ENCODE measurements around the gene PANX3. TPM values are rescaled to one million over a fixed set of nuclear protein-coding genes. Genes with fewer than 3 reads are reported as not detected.

Gene PANX3

DNA sequence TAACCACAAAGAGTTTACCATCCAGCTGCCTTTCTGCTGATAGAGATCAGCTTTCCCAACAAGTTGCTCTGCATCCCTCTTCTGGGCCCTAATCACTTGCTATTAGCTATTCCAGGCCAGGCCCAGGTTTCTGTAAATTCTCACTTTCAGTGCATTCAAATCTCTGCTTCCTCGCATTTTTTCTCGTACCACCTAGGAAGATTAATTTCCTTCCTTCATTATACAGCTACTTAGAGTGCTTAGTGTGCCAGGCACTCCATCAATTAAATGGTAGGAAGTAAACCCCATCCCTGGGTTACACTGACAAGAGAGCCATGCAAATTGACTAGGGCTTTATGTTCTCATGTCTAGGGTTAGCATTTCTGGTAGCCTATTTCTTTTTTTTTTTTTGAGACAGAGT is 52.6 kb downstream of the PANX3 start:
- Histone ChIP-seq H4K8ac (ENCODE audit: low read depth, low read length) (no peak overlapping the region), H4K5ac (ENCODE audit: low read length) (no peak overlapping the region), H2AK5ac (ENCODE audit: low read length) (no peak overlapping the region), H3K4ac (ENCODE audit: low read depth, low read length) (no peak overlapping the region), H3K79me1 (ENCODE audit: low read length) (no peaks in the 10 kb centered on the region), H3K4me1 (ENCODE audit: control insufficient read depth, low read depth, low read length) (no peaks in the 10 kb centered on the region), H3K4me2 (ENCODE audit: low read length) (no peak overlapping the region), H3K4me3 (ENCODE audit: low read length) (no peak overlapping the region), H3K79me2 (ENCODE audit: control insufficient read depth, insufficient read depth, low read length) (no peaks in the 10 kb centered on the region), H3K36me3 (ENCODE audit: control insufficient read depth, insufficient read depth, low read length) (no peaks in the 10 kb centered on the region), H3K23ac (ENCODE audit: low read length) (no peak overlapping the region), H3K56ac (ENCODE audit: low read length) (no peak overlapping the region), H2BK15ac (replicated peaks; ENCODE audit: low read depth) (no peak overlapping the region), H3K27me3 (ENCODE audit: insufficient read depth, low read length, poor library complexity) (no peaks in the 10 kb centered on the region), H2BK5ac (ENCODE audit: low read length) (no peak overlapping the region), H3K27ac (ENCODE audit: low read depth, low read length) (no peak overlapping the region), H3K9ac (ENCODE audit: low read length) (no peak overlapping the region), H3K18ac (ENCODE audit: low read length) (no peak overlapping the region), H2BK120ac (ENCODE audit: low read depth, low read length) (no peak overlapping the region)
- DNase-seq = no peak
- no CpG with 5 or more reads among the region's 2 CpGs for WGBS (ENCODE audit: extremely low coverage, insufficient coverage, low lambda C conversion rate)

DNA sequence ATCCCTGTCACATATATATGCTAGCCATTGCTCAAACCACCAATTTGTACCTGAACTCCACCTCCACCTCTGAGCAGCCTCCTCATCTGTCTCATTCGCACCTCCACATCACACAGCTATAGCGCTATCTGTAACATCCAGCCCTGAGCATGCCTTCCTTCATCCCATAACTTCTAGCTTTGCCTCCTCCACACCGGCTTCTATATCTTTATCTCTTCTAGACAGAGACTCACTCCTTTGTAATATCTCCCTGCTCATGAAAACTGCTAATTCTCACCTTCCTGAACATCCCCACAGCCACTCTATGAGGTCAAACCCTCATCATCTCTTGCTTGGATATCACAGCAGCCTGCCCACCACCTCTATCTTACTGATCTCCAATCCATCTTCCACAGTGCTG is 56.4 kb downstream of the PANX3 start:
- H2BK5ac ChIP-seq (ENCODE audit: low read length) = no peak overlapping the region
- no peak overlapping the region for H3K4me2 ChIP-seq (ENCODE audit: low read length)
- no peak overlapping the region for H3K56ac ChIP-seq (ENCODE audit: low read length)
- H3K79me2 ChIP-seq (ENCODE audit: control insufficient read depth, insufficient read depth, low read length) = no peaks in the 10 kb centered on the region
- WGBS (ENCODE audit: extremely low coverage, insufficient coverage, low lambda C conversion rate) = no CpG with 5 or more reads among the region's 3 CpGs
- H3K27ac ChIP-seq (ENCODE audit: low read depth, low read length) = no peak overlapping the region
- no peak overlapping the region for H3K23ac ChIP-seq (ENCODE audit: low read length)
- no peaks in the 10 kb centered on the region for H3K36me3 ChIP-seq (ENCODE audit: control insufficient read depth, insufficient read depth, low read length)
- no peak overlapping the region for H4K8ac ChIP-seq (ENCODE audit: low read depth, low read length)
- H3K9ac ChIP-seq (ENCODE audit: low read length) = no peak overlapping the region
- no peaks in the 10 kb centered on the region for H3K79me1 ChIP-seq (ENCODE audit: low read length)
- no peak overlapping the region for H3K4ac ChIP-seq (ENCODE audit: low read depth, low read length)
- DNase-seq = no peak
- H2BK120ac ChIP-seq (ENCODE audit: low read depth, low read length) = no peak overlapping the region
- no peak overlapping the region for H4K5ac ChIP-seq (ENCODE audit: low read length)
- no peak overlapping the region for H2AK5ac ChIP-seq (ENCODE audit: low read length)
- no peaks in the 10 kb centered on the region for H3K4me1 ChIP-seq (ENCODE audit: control insufficient read depth, low read depth, low read length)
- H2BK15ac ChIP-seq (replicated peaks; ENCODE audit: low read depth) = no peak overlapping the region
- peaks cover 1% of the 10 kb centered on the region for H3K27me3 ChIP-seq (ENCODE audit: insufficient read depth, low read length, poor library complexity)
- no peak overlapping the region for H3K4me3 ChIP-seq (ENCODE audit: low read length)
- H3K18ac ChIP-seq (ENCODE audit: low read length) = no peak overlapping the region

DNA sequence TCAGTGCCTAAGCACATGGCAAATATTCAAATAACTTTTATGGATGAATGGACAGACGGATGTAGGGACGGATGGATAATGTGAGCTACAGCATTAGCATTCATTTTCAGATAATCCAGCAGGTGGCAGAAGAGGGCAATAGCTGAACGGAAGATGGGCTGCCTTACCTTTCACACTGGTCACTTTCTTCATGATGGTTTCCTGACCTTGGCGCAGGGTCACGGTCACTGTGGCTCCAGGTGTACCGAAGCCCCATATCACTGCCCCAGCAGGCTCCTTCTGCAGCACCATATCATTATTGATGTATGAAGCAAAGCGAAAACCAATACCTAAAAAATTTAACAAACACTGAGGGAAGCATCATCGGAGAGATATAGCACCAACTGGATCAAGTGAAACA is 58.0 kb downstream of the PANX3 start:
- no CpG with 5 or more reads among the region's 8 CpGs for WGBS (ENCODE audit: extremely low coverage, insufficient coverage, low lambda C conversion rate)

More for the DNA sequence above, 58.0 kb downstream of the PANX3 start:
- H3K27me3 ChIP-seq (ENCODE audit: insufficient read depth, low read length, poor library complexity) = peaks cover 5% of the 10 kb centered on the region
- no peak overlapping the region for H3K9ac ChIP-seq (ENCODE audit: low read length)
- no peaks in the 10 kb centered on the region for H3K36me3 ChIP-seq (ENCODE audit: control insufficient read depth, insufficient read depth, low read length)
- DNase-seq = peak; percentile 43
- H3K79me1 ChIP-seq (ENCODE audit: low read length) = no peaks in the 10 kb centered on the region
- no peak overlapping the region for H4K5ac ChIP-seq (ENCODE audit: low read length)
- no peaks in the 10 kb centered on the region for H3K79me2 ChIP-seq (ENCODE audit: control insufficient read depth, insufficient read depth, low read length)
- H3K4ac ChIP-seq (ENCODE audit: low read depth, low read length) = no peak overlapping the region
- H2BK5ac ChIP-seq (ENCODE audit: low read length) = no peak overlapping the region
- H2BK15ac ChIP-seq (replicated peaks; ENCODE audit: low read depth) = no peak overlapping the region
- H4K8ac ChIP-seq (ENCODE audit: low read depth, low read length) = no peak overlapping the region
- no peak overlapping the region for H2BK120ac ChIP-seq (ENCODE audit: low read depth, low read length)
- no peak overlapping the region for H3K56ac ChIP-seq (ENCODE audit: low read length)
- no peak overlapping the region for H3K4me2 ChIP-seq (ENCODE audit: low read length)
- no peak overlapping the region for H2AK5ac ChIP-seq (ENCODE audit: low read length)
- no peak overlapping the region for H3K27ac ChIP-seq (ENCODE audit: low read depth, low read length)
- H3K4me1 ChIP-seq (ENCODE audit: control insufficient read depth, low read depth, low read length) = no peaks in the 10 kb centered on the region
- H3K18ac ChIP-seq (ENCODE audit: low read length) = no peak overlapping the region
- H3K4me3 ChIP-seq (ENCODE audit: low read length) = no peak overlapping the region
- no peak overlapping the region for H3K23ac ChIP-seq (ENCODE audit: low read length)

Small RNA genes within 50 kb of the gene (small RNA-seq; reads per million reads assigned to genes)
- gene RNA5SP352 (ENCODE audit: insufficient read depth) = not detected

All from mesendoderm (in vitro differentiated cells).